Immature natural killer cell (primary cell): ENCODE measurements around the gene KRTAP10-10. TPM values are rescaled to one million over a fixed set of nuclear protein-coding genes. Genes with fewer than 3 reads are reported as not detected.
"Not testable (repeated sequence)": the region's sequence is repeated elsewhere in the genome, so short reads cannot be mapped to it uniquely, and the experiment has no call there.

Source experiments
- DNase-seq, 3 donors: peaks; one replicate each; pipeline ENCODE4 v3.0.0; 2022; ENCODE audit warnings: mixed read lengths in 1 of 3
- H3K27ac Mint-ChIP-seq, 6 donors: one replicate each; pipeline ENCODE4 v1.8.0; 2020; ENCODE audit warnings: mixed read lengths in 6 of 6, mild to moderate bottlenecking in 5 of 6, inconsistent platforms in 4 of 6, moderate library complexity in 3 of 6
- H3K27me3 Mint-ChIP-seq, 3 donors: one replicate each; pipeline ENCODE4 v1.8.0; 2020 to 2021; ENCODE audit warnings: low read depth in 3 of 3, mild to moderate bottlenecking in 3 of 3, mixed read lengths in 3 of 3, moderate library complexity in 3 of 3, inconsistent platforms in 1 of 3
- H3K36me3 Mint-ChIP-seq, 3 donors: one replicate each; pipeline ENCODE4 v1.8.0; 2020; ENCODE audit warnings: mixed read lengths in 3 of 3, inconsistent platforms in 2 of 3, mild to moderate bottlenecking in 2 of 3
- H3K4me1 Mint-ChIP-seq, 2 donors: one replicate each; pipeline ENCODE4 v1.8.0; 2020; ENCODE audit warnings: inconsistent platforms in 2 of 2, mild to moderate bottlenecking in 2 of 2, mixed read lengths in 2 of 2, moderate library complexity in 1 of 2
- H3K4me3 Mint-ChIP-seq, 5 donors: one replicate each; pipeline ENCODE4 v1.8.0; 2020; ENCODE audit warnings: mild to moderate bottlenecking in 5 of 5, mixed read lengths in 5 of 5, inconsistent platforms in 3 of 5, moderate library complexity in 3 of 5
- H3K9me3 Mint-ChIP-seq, 6 donors: one replicate each; pipeline ENCODE4 v1.8.0; 2020; ENCODE audit warnings: mild to moderate bottlenecking in 6 of 6, mixed read lengths in 6 of 6, inconsistent platforms in 4 of 6, moderate library complexity in 3 of 6
- polyA plus RNA-seq, 3 donors: library from polyadenylated mRNA; unstranded; fragments of 300-500 nt; fragmentation: Illumina TruSeq; gene quantifications; one replicate each; pipeline ENCODE4 v1.2.3, GENCODE V29; 2021

Gene KRTAP10-10
- polyA plus RNA-seq, 3 donors from 2014 or later = not detected

- H3K4me3 Mint-ChIP-seq = peak within 1 kb of the TSS in 4 of 5 donors; percentile 13 to 53 (median 38)
- no peak for DNase-seq
- H3K4me1 Mint-ChIP-seq = peaks cover 48 to 60% of the 10 kb centered on the region in 2 donors
- H3K27ac Mint-ChIP-seq = peak within 1 kb of the TSS; percentile 42 to 85 (median 73)
- peaks cover 4 to 18% (median 15%) of the 10 kb centered on the region in 3 donors for H3K27me3 Mint-ChIP-seq
- H3K36me3 Mint-ChIP-seq = peaks cover 10 to 16% (median 12%) of the 10 kb centered on the region in 3 donors
- H3K9me3 Mint-ChIP-seq = peaks cover 6 to 18% (median 13%) of the 10 kb centered on the region in 6 donors
Observed at GRCh38 chr21:44654576-44655175, 17.5 kb downstream of the KRTAP10-10 start, which contains the start of gene KRTAP12-4. Gene KRTAP12-4 (minus strand): TSS chr21:44654659. CDS start chr21:44654614, 45 bp downstream.

- no peak for DNase-seq
- H3K36me3 Mint-ChIP-seq = peaks cover 10 to 19% (median 12%) of the 10 kb centered on the region in 3 donors
- H3K27ac Mint-ChIP-seq = peak overlapping the region; percentile 93 to 99 (median 97)
- peaks cover 6 to 18% (median 13%) of the 10 kb centered on the region in 6 donors for H3K9me3 Mint-ChIP-seq
- peaks cover 50 to 64% of the 10 kb centered on the region in 2 donors for H3K4me1 Mint-ChIP-seq
- H3K27me3 Mint-ChIP-seq = peaks cover 4 to 19% (median 15%) of the 10 kb centered on the region in 3 donors
- H3K4me3 Mint-ChIP-seq = peak overlapping the region; percentile 60 to 90 (median 72)
Observed at GRCh38 chr21:44656868-44657267, 19.7 kb downstream of the KRTAP10-10 start.

GRCh38 chr21:44657635-44658540 is 20.7 kb downstream of the KRTAP10-10 start, which contains the start of gene KRTAP12-3:
Gene KRTAP12-3 (plus strand): TSS chr21:44657932. CDS start chr21:44657980, 48 bp downstream.
- Mint-ChIP-seq H3K27ac (peak within 1 kb of the TSS; percentile 93 to 99 (median 97)), H3K4me1 (peaks cover 50 to 64% of the 10 kb centered on the region in 2 donors), H3K9me3 (peaks cover 6 to 18% (median 14%) of the 10 kb centered on the region in 6 donors), H3K36me3 (peaks cover 10 to 19% (median 12%) of the 10 kb centered on the region in 3 donors), H3K4me3 (peak within 1 kb of the TSS; percentile 60 to 90 (median 72)), H3K27me3 (peaks cover 4 to 19% (median 15%) of the 10 kb centered on the region in 3 donors)
- peak; percentile 76 to 86 (median 78) for DNase-seq

GRCh38 chr21:44658541-44658910 is 21.4 kb downstream of the KRTAP10-10 start:
- Mint-ChIP-seq H3K4me3 (peak overlapping the region; percentile 60 to 90 (median 72)), H3K9me3 (peaks cover 6 to 18% (median 14%) of the 10 kb centered on the region in 6 donors), H3K27me3 (peaks cover 4 to 20% (median 15%) of the 10 kb centered on the region in 3 donors), H3K27ac (peak overlapping the region; percentile 93 to 99 (median 97)), H3K4me1 (peaks cover 50 to 63% of the 10 kb centered on the region in 2 donors), H3K36me3 (peaks cover 10 to 19% (median 12%) of the 10 kb centered on the region in 3 donors)
- DNase-seq = no peak

GRCh38 chr21:44658913-44659595 is 21.9 kb downstream of the KRTAP10-10 start:
- peak overlapping the region; percentile 60 to 90 (median 72) for H3K4me3 Mint-ChIP-seq
- H3K9me3 Mint-ChIP-seq = peaks cover 6 to 18% (median 14%) of the 10 kb centered on the region in 6 donors
- peaks cover 10 to 19% (median 12%) of the 10 kb centered on the region in 3 donors for H3K36me3 Mint-ChIP-seq

GRCh38 chr21:44661567-44661966 is 24.4 kb downstream of the KRTAP10-10 start:
- peaks cover 3 to 26% (median 17%) of the 10 kb centered on the region in 3 donors for H3K27me3 Mint-ChIP-seq
- H3K4me1 Mint-ChIP-seq = peaks cover 34 to 35% of the 10 kb centered on the region in 2 donors
- H3K36me3 Mint-ChIP-seq = peaks cover 9 to 12% (median 9%) of the 10 kb centered on the region in 3 donors
- not testable (repeated sequence) for H3K27ac Mint-ChIP-seq, DNase-seq, H3K4me3 Mint-ChIP-seq
- H3K9me3 Mint-ChIP-seq = peaks cover 5 to 12% (median 9%) of the 10 kb centered on the region in 6 donors

More at GRCh38 chr21:44658913-44659595, 21.9 kb downstream of the KRTAP10-10 start:
- Mint-ChIP-seq H3K27ac (peak overlapping the region; percentile 93 to 99 (median 97)), H3K27me3 (peaks cover 3 to 24% (median 15%) of the 10 kb centered on the region in 3 donors), H3K4me1 (peaks cover 50 to 58% of the 10 kb centered on the region in 2 donors)
- peak; percentile 22 to 47 (median 38) for DNase-seq

GRCh38 chr21:44664691-44665090 is 27.5 kb downstream of the KRTAP10-10 start:
- Mint-ChIP-seq H3K36me3 (peaks cover 0 to 3% (median 3%) of the 10 kb centered on the region in 3 donors), H3K4me3 (no peak overlapping the region), H3K4me1 (peaks cover 3 to 4% of the 10 kb centered on the region in 2 donors), H3K27ac (no peak overlapping the region), H3K9me3 (peaks cover 0 to 3% (median under 1%) of the 10 kb centered on the region in 6 donors), H3K27me3 (peaks cover 2 to 16% (median 6%) of the 10 kb centered on the region in 3 donors)
- no peak for DNase-seq

- Mint-ChIP-seq H3K4me1 (peaks cover 0 to 2% of the 10 kb centered on the region in 2 donors), H3K9me3 (peaks cover 2 to 7% (median 5%) of the 10 kb centered on the region in 6 donors), H3K36me3 (peaks cover 0 to 3% (median 3%) of the 10 kb centered on the region in 3 donors), H3K27ac (peak within 1 kb of the TSS in 1 of 6 donors; percentile 40), H3K4me3 (no peak within 1 kb of the TSS), H3K27me3 (peaks cover 2 to 14% (median 6%) of the 10 kb centered on the region in 3 donors)
- DNase-seq = no peak
Observed at GRCh38 chr21:44666401-44667320, 29.5 kb downstream of the KRTAP10-10 start, which contains the start of gene KRTAP12-2. Gene KRTAP12-2 (minus strand): TSS chr21:44666927. CDS start chr21:44666886, 41 bp downstream.

- Mint-ChIP-seq H3K9me3 (peaks cover 9 to 13% (median 11%) of the 10 kb centered on the region in 6 donors), H3K27me3 (peaks cover 2 to 14% (median 10%) of the 10 kb centered on the region in 3 donors), H3K27ac (no peak overlapping the region), H3K4me3 (no peak overlapping the region), H3K36me3 (peaks cover 0 to 7% (median 3%) of the 10 kb centered on the region in 3 donors), H3K4me1 (peaks cover 0 to 2% of the 10 kb centered on the region in 2 donors)
- DNase-seq = no peak
Observed at GRCh38 chr21:44667612-44668011, 30.5 kb downstream of the KRTAP10-10 start.

GRCh38 chr21:44670642-44671432 is 33.7 kb downstream of the KRTAP10-10 start:
- Mint-ChIP-seq H3K27ac (no peak overlapping the region), H3K9me3 (peaks cover 15 to 28% (median 21%) of the 10 kb centered on the region in 6 donors), H3K27me3 (peaks cover 2 to 21% (median 12%) of the 10 kb centered on the region in 3 donors), H3K4me1 (peaks cover 0 to 8% of the 10 kb centered on the region in 2 donors), H3K36me3 (peaks cover 3 to 7% (median 7%) of the 10 kb centered on the region in 3 donors), H3K4me3 (no peak overlapping the region)
- no peak for DNase-seq

GRCh38 chr21:44671911-44672310 is 34.8 kb downstream of the KRTAP10-10 start:
- no peak for DNase-seq
- Mint-ChIP-seq H3K9me3 (peaks cover 15 to 28% (median 21%) of the 10 kb centered on the region in 6 donors), H3K4me1 (peaks cover 0 to 8% of the 10 kb centered on the region in 2 donors), H3K4me3 (no peak overlapping the region), H3K36me3 (peaks cover 3 to 8% (median 7%) of the 10 kb centered on the region in 3 donors), H3K27me3 (peaks cover 2 to 18% (median 10%) of the 10 kb centered on the region in 3 donors), H3K27ac (no peak overlapping the region)
